Right renal pelvis (tissue), 4 donors: ENCODE data around the gene MS4A12. TPM values are rescaled to one million over a fixed set of nuclear protein-coding genes. Genes with fewer than 3 reads are reported as not detected.
"Not testable (repeated sequence)": the region's sequence is repeated elsewhere in the genome, so short reads cannot be mapped to it uniquely, and the experiment has no call there.

ENCODE experiments used
- DNase-seq, 4 donors: peaks; one replicate each; pipeline ENCODE4 v3.0.0-alpha.2; 2013; ENCODE audit warnings: low read depth in 4 of 4, low spot score in 3 of 4, missing footprints in 1 of 4
- polyA plus RNA-seq, 4 donors: library from polyadenylated mRNA; unstranded; fragments of 120-200 nt; gene quantifications; one replicate each; pipeline ENCODE4 v1.2.1, GENCODE V29; 2013; ENCODE audit not compliant: insufficient read length in 4 of 4

MS4A12 gene
- polyA plus RNA-seq: not detected

DNA sequence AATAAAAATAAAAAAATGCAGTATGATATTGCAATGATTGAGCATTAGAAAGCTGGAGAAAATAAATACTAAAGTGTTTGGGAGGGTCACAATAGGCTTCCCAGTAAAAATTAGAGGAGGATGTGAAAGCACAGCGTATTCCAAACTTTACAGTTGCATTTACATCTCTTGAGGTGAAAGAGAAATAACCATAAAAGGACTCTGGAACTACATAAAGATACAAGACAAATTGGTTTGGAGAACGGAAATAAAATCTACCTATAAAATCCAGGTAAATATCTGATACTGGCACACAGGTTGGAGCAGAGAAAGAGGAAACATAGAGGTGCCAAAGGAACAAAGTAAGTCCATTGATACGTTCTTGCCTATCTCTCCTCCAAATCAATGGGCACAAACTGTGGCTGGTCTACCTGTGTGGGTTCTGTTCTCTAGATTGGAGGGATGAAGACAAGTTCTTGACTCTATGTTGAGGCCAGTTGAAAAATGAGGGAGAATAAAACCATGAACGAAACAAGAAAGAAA is at the start of gene MS4A12:
MS4A12 (plus strand) TSS at position 291 of the 522 bp plus-strand sequence. CDS start 4,541 bp downstream, outside the sequence.
- no peak for DNase-seq

DNA sequence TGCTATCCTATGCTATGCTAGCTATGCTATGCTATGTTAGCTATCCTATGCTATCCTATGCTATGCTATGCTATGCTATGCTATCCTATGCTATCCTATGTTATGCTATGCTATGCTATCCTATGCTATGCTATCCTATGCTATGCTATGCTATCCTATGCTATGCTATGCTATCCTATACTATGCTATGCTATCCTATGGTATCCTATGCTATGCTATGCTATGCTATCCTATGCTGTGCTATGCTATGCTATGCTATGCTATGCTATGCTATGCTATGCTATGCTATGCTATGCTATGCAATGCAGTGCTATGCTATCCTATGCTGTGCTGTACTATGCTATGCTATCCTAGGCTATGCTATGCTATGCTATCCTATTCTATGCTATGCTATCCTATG is 45.5 kb upstream of the MS4A12 start:
- no peak for DNase-seq

DNA sequence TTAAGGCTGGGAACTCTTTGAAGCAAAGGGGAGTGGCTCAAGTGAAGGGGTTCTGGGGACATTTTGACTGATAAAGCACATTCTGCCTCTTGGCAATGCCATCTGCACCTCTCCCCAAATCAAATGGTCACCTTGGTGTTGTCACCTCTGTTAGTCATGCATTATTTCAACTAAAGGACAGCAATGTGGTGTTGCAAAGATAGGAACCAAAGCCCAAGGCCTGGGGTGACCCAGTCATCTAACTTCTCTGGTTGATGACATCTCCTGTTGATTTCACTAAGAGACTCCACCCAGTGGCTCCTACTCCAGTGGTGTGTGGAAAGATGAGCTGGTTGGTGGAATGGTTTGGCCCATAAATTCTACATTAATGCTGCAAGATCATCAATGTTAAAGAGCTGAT is 44.7 kb upstream of the MS4A12 start:
- no peak for DNase-seq

DNA sequence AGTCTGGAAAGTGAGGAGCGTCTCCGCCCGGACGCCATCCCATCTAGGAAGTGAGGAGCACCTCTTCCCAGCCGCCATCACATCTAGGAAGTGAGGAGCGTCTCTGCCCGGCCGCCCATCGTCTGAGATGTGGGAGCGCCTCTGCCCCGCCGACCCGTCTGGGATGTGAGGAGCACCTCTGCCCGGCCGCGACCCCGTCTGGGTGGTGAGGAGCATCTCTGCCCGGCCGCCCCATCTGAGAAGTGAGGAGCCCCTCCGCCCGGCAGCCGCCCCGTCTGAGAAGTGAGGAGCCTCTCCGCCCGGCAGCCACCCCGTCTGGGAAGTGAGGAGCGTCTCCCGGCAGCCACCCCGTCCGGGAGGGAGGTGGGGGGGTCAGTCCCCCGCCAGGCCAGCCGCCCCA is 41.4 kb upstream of the MS4A12 start:
- DNase-seq: not testable (repeated sequence)

DNA sequence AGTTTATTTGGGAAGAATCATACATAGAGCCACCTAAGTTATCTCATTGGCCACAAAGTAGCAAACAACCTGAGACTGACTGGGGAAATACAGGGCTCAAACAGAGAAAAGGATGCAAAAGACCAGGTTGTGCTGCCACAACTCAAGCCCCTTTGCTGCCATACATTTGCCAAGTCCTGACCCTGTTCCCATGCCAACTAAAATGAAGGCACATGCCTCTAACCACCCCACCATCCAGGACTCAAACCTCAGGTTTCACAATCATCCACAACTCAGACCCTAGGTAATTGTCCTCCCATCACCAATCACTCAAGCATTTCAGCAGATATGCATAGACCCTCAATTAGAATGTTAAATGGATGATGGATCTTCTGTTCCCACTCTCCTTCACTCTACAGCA is 38.4 kb upstream of the MS4A12 start:
- DNase-seq: no peak

DNA sequence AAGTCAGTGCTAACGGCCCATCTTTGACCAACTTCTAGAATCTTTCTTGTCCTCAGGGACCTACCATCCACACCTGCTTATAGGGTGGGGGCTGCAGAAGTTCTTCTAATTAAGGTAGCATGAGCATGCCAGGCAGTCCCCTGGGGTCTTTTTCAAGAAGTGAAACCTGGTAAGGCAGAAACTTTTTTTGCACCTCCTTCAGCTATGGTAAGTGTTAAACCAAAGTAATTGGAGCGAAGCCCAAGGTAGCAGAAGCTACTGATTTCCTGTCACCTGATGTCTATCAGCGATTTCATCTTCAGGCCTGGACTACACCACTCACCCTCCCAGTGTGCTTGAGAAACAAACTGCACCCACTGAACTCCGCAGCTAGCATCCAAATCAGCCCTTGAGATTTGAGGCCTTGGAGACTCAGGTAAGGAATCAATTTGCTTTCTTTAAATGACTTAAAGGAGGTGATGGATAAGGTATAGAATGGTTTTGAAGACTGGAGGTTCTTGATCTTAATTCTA is 37.0 kb upstream of the MS4A12 start, which contains the start of gene MS4A1:
MS4A1 (plus strand) TSS at position 317 of the 512 bp plus-strand sequence. CDS start 6,528 bp downstream, outside the sequence.
- DNase-seq: no peak

GRCh38 chr11:60457576-60457975 is 35.0 kb upstream of the MS4A12 start:
- no peak for DNase-seq

DNA sequence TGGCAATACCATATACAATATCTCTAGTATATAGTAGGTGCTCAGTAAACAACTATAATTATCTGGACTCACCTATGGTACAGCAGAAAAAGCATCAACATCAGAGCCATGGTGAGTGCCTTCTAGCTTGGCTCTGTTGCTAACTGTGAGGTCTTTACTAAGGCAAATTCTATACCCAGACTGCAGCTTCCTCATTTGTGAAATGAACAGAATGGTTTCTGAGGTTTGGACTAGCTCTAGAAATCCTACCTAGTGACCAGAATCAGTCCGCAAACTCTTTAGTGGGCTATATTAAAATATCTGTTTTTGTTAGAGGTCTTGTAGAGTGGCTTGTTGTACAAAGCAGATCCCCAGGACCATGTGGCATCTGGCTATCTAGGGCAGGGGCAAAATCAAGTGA is 33.2 kb upstream of the MS4A12 start:
- DNase-seq: no peak

DNA sequence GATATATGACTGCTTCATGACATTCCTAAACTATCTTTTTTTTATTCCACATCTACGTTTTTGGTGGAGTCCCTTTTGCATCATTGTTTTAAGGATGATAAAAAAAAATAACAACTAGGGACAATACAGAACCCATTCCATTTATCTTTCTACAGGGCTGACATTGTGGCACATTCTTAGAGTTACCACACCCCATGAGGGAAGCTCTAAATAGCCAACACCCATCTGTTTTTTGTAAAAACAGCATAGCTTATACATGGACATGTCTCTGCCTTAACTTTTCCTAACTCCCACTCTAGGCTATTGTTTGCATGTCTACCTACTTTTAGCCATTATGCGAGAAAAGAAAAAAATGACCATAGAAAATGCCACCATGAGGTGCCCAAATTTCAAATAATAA is 23.7 kb upstream of the MS4A12 start:
- DNase-seq: no peak

GRCh38 chr11:60469723-60470122 is 22.9 kb upstream of the MS4A12 start:
- DNase-seq: no peak

DNA sequence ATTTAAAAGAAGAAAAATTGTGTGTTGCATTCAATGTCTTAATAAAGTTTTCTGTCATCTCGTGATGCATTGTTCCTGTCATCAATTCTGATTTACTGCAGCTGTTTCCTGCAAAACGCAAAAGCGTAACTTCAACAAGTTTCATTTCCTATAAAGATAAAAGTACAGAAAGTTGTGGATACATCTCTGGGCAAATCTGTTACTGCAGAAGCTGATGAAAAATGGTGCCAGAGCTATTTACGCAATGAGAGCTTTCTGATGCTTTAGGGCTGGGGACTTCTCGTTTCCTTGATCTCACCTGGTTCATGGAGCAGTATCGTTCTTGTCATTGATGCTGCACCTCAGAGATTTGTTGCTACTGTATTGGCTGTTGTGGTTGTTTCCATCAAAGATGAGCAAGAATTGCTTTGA is 15.5 kb upstream of the MS4A12 start:
- DNase-seq: no peak

DNA sequence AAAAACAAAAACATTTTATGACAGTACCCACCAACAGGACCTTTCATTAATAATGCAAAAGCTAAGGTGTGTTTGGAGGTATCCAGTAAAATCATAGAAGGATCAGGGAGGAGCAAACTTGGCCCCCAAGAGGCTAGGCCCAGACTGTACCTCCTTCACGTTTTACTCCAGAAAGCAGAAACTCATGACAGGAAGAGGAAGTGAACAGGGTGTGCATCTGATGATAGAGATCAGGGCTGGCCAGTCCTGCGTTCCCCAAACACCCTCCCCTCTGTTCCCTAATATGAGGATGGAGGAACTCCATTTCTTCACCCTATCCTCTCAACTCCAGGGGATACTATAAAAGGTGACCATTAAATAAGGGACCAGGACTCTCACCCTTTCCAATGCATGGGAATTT is 10.2 kb upstream of the MS4A12 start:
- no peak for DNase-seq

GRCh38 chr11:60485987-60486386 is 6.6 kb upstream of the MS4A12 start:
- no peak for DNase-seq

- DNase-seq: no peak
These were observed 876 bp downstream of the MS4A12 start for GRCh38 chr11:60493454-60493853.

- DNase-seq: no peak
These were observed 5.8 kb downstream of the MS4A12 start for GRCh38 chr11:60498399-60498798.

DNA sequence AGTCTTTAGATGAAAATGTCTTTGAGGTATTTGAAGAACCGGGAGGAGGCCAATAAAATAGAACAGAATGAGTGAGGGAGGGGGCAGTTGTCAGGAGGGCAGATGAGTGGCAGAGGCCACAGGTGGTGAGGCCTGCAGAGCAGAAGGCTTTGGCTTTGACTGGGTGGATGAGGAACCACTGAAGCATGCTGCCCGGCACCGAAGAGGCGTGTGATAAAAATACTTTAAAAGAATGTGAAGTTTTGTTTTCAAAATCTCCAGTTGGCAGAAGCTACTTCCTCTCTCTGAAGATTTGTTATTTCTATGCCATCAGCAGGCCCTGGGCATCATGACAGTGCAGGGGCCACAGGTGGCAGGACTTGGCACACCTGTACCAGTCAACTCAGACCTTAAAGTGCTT is 6.3 kb downstream of the MS4A12 start:
- no peak for DNase-seq

GRCh38 chr11:60500276-60500910 is 7.8 kb downstream of the MS4A12 start:
- no peak for DNase-seq

GRCh38 chr11:60502221-60502775 is 9.7 kb downstream of the MS4A12 start:
- DNase-seq: no peak

- no peak for DNase-seq
These were observed 11.8 kb downstream of the MS4A12 start for GRCh38 chr11:60504219-60504905.

GRCh38 chr11:60509609-60510008 is 17.0 kb downstream of the MS4A12 start:
- not testable (repeated sequence) for DNase-seq

DNA sequence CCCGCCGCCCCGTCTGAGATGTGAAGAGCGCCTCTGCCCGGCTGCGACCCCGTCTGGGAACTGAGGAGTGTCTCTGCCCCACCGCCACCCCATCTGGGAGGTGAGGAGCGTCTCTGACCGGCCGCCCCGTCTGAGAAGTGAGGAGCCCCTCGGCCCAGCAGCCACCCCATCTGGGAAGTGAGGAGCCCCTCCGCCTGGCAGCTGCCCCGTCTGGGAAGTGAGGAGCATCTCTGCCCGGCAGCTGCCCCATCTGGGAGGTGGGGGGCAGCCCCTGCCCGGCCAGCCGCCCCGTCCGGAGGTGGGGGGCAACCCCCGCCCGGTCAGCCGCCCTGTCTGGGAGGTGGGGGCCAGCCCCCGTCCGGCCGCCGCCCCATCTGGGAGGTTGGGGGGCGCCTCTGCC is 17.6 kb downstream of the MS4A12 start:
- DNase-seq: not testable (repeated sequence)
